Suprapubic skin (tissue), 4 donors: Measurements from ENCODE around the gene NSD1. TPM values are rescaled to one million over a fixed set of nuclear protein-coding genes. Genes with fewer than 3 reads are reported as not detected.

Experiments
- DNase-seq, 2 donors: peaks; one replicate each; pipeline ENCODE4 v3.0.0-alpha.2; 2019; ENCODE audit warnings: low spot score in 2 of 2
- H3K27ac ChIP-seq: fragments of 200-600 bp; sonication (generic); one replicate; pipeline ENCODE4 v1.5.1; 2019
- H3K27me3 ChIP-seq: fragments of 200-600 bp; sonication (generic); one replicate; pipeline ENCODE4 v1.5.1; 2019
- H3K36me3 ChIP-seq: fragments of 200-600 bp; sonication (generic); one replicate; pipeline ENCODE4 v1.5.1; 2019
- H3K4me1 ChIP-seq: fragments of 200-600 bp; sonication (generic); one replicate; pipeline ENCODE4 v1.5.1; 2019
- H3K4me3 ChIP-seq: fragments of 200-600 bp; sonication (generic); one replicate; pipeline ENCODE4 v1.5.1; 2019; ENCODE audit warnings: mild to moderate bottlenecking
- H3K9me3 ChIP-seq: fragments of 200-600 bp; sonication (generic); one replicate; pipeline ENCODE4 v1.5.1; 2019
- EP300 ChIP-seq: sonication (generic); formaldehyde crosslinking; IDR thresholded peaks from one replicate; pipeline ENCODE4 v1.6.1; 2017; ENCODE audit warnings: antibody characterized with exemption
- POLR2A ChIP-seq, 2 donors: fragments of 450-650 bp; IDR thresholded peaks; one replicate each; pipeline ENCODE4 v1.6.1; 2017; ENCODE audit warnings: antibody characterized with exemption in 2 of 2, mild to moderate bottlenecking in 2 of 2, moderate library complexity in 2 of 2
- POLR2AphosphoS5 ChIP-seq, 3 donors: sonication (generic); formaldehyde crosslinking; IDR thresholded peaks; one replicate each; pipeline ENCODE4 v1.6.1; 2017; ENCODE audit warnings: antibody characterized with exemption in 3 of 3
- WGBS: methylation state at CpG from one replicate; pipeline ENCODE4 v1.1.5; 2018; 5-methylcytosine and 5-hydroxymethylcytosine counted together
- total RNA-seq, 4 donors: library from RNA; depleted of rRNA; stranded (reverse); fragments of >200 nt; gene quantifications; one replicate each; pipeline ENCODE4 v1.1.0, GENCODE V29; 2016
- TF ChIP-seq, protein P1 (sequence below), 2 donors: fragments of 200-600 bp in 1 of 2; fragments of 450-650 bp in 1 of 2; sonication (generic) in 1 of 2; IDR thresholded peaks; one replicate each; pipeline ENCODE4 v1.5.1; 2016 to 2019; ENCODE audit warnings: antibody characterized with exemption in 2 of 2, mild to moderate bottlenecking in 1 of 2, moderate library complexity in 1 of 2

The NSD1 gene
- total RNA-seq, 4 donors from 2014 or later: 36.0 to 67.9 (median 51.3) TPM

DNA sequence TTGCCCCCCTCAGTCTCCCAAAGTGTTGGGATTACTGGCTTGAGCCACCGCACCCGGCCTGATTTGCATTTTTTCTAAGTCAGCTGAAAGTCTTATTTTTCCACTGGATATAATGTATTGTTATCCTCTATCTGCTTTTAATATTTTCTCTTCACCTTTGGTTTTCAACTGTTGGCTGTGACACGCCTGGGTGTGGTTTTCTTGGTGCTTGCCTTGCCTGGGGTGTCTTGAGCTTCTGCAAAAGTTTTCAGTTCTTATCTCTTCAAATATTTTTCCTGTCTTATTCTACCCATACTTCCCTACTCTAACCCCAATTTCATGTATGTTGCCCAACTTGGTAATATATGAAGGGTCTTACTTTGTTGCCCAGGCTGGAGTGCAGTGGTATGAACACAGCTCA lies 182.4 kb downstream of the NSD1 start:
- TF ChIP-seq POLR2A (IDR thresholded peaks at IDR 0.05): no peak
- TF ChIP-seq, protein P1, sequence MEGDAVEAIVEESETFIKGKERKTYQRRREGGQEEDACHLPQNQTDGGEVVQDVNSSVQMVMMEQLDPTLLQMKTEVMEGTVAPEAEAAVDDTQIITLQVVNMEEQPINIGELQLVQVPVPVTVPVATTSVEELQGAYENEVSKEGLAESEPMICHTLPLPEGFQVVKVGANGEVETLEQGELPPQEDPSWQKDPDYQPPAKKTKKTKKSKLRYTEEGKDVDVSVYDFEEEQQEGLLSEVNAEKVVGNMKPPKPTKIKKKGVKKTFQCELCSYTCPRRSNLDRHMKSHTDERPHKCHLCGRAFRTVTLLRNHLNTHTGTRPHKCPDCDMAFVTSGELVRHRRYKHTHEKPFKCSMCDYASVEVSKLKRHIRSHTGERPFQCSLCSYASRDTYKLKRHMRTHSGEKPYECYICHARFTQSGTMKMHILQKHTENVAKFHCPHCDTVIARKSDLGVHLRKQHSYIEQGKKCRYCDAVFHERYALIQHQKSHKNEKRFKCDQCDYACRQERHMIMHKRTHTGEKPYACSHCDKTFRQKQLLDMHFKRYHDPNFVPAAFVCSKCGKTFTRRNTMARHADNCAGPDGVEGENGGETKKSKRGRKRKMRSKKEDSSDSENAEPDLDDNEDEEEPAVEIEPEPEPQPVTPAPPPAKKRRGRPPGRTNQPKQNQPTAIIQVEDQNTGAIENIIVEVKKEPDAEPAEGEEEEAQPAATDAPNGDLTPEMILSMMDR (IDR thresholded peaks at IDR 0.05): no peak
- no peak for TF ChIP-seq POLR2AphosphoS5 (IDR thresholded peaks at IDR 0.05)
- no peak for TF ChIP-seq EP300
- H3K27me3 ChIP-seq: no peaks in the 10 kb centered on the region
- no peak for DNase-seq
- H3K27ac ChIP-seq: no peak overlapping the region
- H3K4me3 ChIP-seq: no peak overlapping the region
- 100% methylated on average over 3 of the region's 3 CpGs for WGBS
- no peaks in the 10 kb centered on the region for H3K36me3 ChIP-seq
- H3K9me3 ChIP-seq: no peaks in the 10 kb centered on the region
- H3K4me1 ChIP-seq: peaks cover 21% of the 10 kb centered on the region

DNA sequence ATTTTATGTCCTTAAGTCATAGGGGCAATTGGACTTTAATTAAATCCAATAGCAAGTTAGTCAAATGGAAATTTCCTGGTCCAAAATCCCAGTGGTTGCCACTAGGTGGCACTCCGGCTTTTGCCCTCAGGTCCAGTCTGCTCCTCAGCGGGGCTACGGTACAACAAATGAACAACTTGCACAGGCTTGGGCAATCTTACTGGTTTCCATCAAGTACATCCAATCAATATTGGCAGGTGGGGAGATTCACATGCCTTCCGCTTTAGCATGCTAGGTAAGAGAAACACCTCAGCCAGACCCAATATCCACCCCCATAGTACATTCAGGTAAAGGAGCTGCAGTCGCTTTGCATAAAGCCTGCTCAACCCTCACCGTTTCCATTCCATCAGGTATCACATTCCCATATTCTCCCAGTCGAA lies 184.4 kb downstream of the NSD1 start:
- DNase-seq: no peak
- H3K27me3 ChIP-seq: no peaks in the 10 kb centered on the region
- TF ChIP-seq EP300: no peak
- TF ChIP-seq, protein P1 (IDR thresholded peaks at IDR 0.05): peak; percentile 76 to 82
- TF ChIP-seq POLR2A (IDR thresholded peaks at IDR 0.05): no peak
- no peak for TF ChIP-seq POLR2AphosphoS5 (IDR thresholded peaks at IDR 0.05)

DNA sequence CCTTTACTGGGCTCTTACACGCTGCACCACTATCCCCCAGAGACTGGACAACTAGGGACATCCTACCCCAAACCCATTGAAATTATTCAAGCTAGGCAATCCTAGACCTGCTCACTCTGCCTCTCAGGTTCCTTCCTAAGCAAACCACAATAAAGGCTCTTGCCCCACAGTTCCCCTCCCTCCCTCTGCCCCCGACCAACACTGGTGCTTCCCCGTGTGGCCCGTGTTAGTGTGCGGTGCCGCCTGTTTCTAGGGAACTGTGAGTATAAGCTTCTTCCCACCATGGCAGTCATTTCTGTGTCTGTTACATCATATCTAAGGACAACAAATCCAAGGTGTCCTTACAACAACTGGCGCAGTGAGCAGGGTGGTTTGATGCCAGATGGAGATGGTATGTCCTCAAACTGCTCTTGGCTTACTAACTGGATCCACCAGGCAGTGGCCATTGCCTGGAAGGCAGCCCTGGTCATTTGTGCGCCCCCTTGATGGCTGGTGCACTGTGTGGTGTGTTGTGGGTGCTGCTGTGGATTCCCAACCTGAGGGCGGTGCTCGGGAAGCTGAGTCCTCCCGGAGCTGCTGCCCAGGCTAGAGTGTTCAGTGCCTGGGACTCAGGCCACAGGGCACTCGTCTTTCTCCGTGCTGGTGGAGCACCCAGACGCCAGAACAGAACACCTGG lies 186.5 kb downstream of the NSD1 start:
- TF ChIP-seq EP300 (no peak), POLR2AphosphoS5 (IDR thresholded peaks at IDR 0.05) (no peak), POLR2A (IDR thresholded peaks at IDR 0.05) (no peak)
- TF ChIP-seq, protein P1 (IDR thresholded peaks at IDR 0.05): no peak
- WGBS: 95% methylated on average over 7 of the region's 14 CpGs
- no peaks in the 10 kb centered on the region for H3K27me3 ChIP-seq
- no peak for DNase-seq
- H3K27ac ChIP-seq: no peak overlapping the region
- no peaks in the 10 kb centered on the region for H3K9me3 ChIP-seq
- H3K36me3 ChIP-seq: no peaks in the 10 kb centered on the region
- peaks cover 3% of the 10 kb centered on the region for H3K4me1 ChIP-seq
- H3K4me3 ChIP-seq: no peak overlapping the region

More for the DNA sequence above, 184.4 kb downstream of the NSD1 start:
- 33% methylated on average over 7 of the region's 7 CpGs for WGBS
- no peak overlapping the region for H3K27ac ChIP-seq
- H3K4me3 ChIP-seq: no peak overlapping the region
- H3K4me1 ChIP-seq: peaks cover 3% of the 10 kb centered on the region
- no peaks in the 10 kb centered on the region for H3K9me3 ChIP-seq
- H3K36me3 ChIP-seq: no peaks in the 10 kb centered on the region

DNA sequence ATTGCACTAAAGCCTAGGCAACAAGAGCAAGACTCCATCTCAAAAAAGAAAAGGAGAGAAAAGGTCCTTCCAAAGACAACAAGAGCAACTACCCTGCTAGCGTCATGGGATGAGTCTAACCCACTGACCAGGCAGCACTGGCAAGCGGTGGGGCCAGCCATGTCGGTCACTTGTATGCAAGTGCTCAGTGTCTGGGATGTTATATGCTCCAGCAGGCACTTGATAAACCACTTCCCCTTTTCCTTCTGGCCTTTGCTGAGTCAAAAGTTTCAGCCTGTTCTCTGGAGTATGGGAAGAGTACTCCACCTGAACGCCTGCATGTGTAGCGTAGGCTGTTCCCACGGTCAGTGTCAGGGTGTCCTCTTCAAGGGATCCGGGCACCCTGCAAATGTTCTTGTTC lies 187.3 kb downstream of the NSD1 start:
- Histone ChIP-seq H3K4me3 (no peak overlapping the region), H3K27ac (no peak overlapping the region), H3K36me3 (no peaks in the 10 kb centered on the region), H3K9me3 (no peaks in the 10 kb centered on the region), H3K27me3 (no peaks in the 10 kb centered on the region), H3K4me1 (peaks cover 3% of the 10 kb centered on the region)
- DNase-seq: no peak
- TF ChIP-seq EP300 (no peak), POLR2A (IDR thresholded peaks at IDR 0.05) (no peak), POLR2AphosphoS5 (IDR thresholded peaks at IDR 0.05) (no peak)
- TF ChIP-seq, protein P1 (IDR thresholded peaks at IDR 0.05): no peak
- 89% methylated on average over 7 of the region's 7 CpGs for WGBS

DNA sequence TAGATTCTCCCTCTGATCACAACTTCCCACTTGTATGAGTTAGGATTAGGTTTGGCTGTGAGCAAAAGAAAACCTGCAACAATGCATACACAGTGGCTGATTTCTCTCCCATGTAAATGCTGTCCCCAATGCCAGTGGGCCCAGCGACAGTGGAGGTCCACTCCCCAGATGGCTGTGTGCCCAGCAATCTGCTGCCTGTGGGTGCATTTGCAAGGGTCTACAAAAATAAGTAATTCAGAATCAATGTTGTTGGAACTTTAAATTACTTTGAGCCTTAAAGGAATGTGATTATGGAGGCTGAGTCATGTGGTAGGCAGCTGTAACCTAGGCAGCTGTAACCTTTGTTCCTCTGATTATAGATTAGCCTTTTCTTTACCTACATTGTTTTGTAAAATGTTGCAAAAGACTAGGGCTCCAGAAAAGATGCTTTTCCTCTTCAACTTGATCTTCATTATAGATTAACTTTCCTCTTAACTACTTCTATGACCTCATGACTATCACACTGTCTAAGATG lies 192.4 kb downstream of the NSD1 start:
- DNase-seq: no peak
- Histone ChIP-seq H3K36me3 (peaks cover 19% of the 10 kb centered on the region), H3K4me1 (peaks cover 4% of the 10 kb centered on the region), H3K27ac (no peak overlapping the region), H3K4me3 (no peak overlapping the region), H3K27me3 (no peaks in the 10 kb centered on the region), H3K9me3 (no peaks in the 10 kb centered on the region)
- TF ChIP-seq, protein P1 (IDR thresholded peaks at IDR 0.05): no peak
- no peak for TF ChIP-seq EP300
- TF ChIP-seq POLR2AphosphoS5 (IDR thresholded peaks at IDR 0.05): no peak
- no peak for TF ChIP-seq POLR2A (IDR thresholded peaks at IDR 0.05)
- 80% methylated on average over 1 of the region's 1 CpG for WGBS
